Measurements from ENCODE around the gene LKAAEAR1.

LKAAEAR1 gene

DNA sequence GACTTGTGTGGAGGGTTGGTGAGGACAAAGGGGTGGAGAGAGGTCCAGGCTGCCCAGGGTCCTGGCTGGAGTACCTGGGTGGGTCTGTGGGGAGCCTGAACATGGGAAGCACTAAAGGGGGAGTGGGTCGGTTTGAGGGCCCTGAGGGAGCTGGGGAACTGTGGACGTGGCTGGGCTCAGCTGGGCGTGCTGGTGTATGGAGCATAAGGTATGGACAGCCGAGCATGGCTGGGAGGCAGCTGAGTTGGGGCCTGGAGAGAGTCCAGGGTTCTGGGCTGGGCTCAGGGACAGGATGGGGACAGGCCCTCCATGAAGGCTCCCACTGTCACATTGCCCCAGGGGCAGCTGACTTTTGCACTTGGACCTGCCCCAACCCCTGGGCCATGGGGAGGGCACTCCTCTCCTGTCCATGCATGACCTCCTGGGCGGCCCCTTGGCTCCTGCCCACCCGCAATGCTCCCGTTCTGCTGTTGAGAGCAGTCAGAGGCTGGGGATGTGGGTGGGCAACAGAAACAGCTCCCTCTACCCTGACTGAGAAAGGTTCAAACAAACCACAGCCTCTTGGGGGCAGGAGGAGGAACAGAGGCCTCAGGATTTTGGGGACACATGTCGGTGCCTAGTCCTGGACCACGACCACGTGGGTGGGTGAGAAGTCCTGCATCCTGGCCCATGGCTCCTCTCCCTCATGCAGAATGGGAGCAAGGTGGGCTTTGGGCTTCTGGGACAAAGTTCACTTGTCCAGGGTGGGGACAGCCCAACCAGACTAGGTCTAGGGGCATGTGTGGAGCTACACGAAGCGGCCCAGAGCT lies 43.8 kb downstream of the LKAAEAR1 start:
- no peak for DNase-seq (ENCODE audit: extremely low read depth in 1 of 2, low read depth in 1 of 2)

DNA sequence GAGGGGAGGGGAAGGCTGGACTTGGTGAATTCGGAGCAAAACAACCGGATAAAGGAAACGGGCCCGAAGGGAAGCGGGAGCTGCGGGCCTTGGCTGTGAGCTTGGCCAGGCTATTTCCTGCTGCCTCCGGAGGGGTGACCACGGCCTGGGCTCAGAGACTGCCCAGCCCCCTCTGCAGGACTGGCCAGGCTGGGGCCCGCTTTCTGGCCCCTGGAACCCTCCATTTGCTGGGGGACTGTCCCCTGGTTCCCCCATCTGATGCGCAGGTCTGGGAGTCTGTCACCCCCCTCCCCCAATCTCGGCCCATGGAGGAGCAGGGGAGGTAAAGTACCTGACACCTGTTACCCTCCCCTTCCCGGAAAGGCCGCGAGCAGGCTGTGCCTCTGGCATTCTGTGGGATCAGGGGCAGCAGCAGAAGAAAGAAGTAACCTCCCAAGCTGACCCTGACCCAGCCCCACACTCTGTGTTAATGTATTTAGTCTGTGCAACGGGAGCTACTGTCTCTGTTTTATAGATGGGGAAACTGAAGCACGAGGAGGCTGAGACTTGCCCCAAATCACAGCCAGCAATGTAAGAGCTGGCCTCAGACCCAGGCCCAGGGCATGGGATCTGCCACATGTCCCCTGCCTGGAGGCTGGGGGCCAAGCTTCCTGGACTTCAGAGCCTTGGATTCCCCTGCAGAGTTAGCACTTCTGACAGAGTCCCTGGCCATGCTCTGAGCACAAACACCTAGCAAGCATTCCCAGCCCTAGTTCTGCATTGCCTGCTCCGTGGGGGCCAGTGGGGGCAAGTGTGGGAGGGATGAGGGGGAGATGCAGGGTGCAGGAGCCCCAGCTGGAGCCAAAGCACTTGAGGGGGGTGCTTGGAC lies 44.7 kb downstream of the LKAAEAR1 start:
- DNase-seq (ENCODE audit: extremely low read depth in 1 of 2, low read depth in 1 of 2): no peak

DNA sequence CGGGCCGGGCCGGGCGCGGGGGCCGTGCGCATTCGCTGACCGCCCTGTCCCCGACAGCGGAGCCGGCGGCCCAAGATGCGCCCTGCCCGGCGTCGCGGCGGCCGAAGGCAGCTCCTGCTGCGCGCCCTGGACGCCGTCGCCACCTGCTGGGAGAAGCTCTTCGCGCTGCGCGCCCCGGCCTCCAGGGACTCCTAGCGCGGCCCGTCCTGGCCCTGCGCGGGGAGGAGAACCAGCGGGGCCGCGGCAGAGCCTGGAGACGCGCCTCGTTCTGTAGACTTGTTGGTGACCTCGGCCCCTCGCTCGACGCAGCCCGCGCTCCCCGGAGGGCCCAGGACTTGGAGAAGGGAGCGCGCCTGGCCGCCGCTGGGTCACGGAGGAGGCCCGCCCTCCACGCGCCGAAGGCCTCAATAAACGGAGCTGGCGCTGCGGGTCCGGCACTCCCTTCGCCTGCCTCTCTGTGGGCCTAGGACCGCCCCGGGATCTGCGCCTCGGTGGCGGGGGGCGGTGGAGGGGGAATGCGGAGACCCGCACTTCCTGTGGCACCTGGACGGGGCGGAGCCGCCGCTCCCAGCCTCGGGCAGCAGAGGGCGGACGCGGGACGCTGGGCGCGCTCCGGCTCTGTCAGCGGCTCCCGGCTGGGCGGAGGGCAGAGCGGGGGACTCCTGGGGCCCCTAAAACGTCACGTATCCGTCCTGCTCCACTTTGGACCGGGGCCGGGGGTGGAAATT lies 45.5 kb downstream of the LKAAEAR1 start:
- DNase-seq (ENCODE audit: extremely low read depth in 1 of 2, low read depth in 1 of 2): peak; percentile 24 to 61

DNA sequence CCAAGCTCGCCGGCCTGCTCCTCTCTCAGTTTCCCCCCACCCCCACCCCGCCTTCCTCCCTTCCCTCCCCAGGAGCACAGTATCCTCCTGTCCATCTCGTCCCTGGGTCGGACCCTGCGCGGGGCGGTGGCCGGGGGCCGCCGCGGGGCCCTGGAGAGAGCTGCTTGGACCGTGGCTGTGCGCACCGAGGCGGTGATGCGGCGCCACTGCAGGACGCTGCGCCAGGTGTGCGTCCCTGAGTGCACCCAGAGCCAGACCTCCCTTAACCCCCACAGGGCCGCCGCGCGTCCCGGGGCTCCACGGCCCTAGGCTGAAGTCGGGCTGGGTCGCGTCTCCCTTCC lies 46.0 kb downstream of the LKAAEAR1 start:
- no peak for DNase-seq (ENCODE audit: extremely low read depth in 1 of 2, low read depth in 1 of 2)

DNA sequence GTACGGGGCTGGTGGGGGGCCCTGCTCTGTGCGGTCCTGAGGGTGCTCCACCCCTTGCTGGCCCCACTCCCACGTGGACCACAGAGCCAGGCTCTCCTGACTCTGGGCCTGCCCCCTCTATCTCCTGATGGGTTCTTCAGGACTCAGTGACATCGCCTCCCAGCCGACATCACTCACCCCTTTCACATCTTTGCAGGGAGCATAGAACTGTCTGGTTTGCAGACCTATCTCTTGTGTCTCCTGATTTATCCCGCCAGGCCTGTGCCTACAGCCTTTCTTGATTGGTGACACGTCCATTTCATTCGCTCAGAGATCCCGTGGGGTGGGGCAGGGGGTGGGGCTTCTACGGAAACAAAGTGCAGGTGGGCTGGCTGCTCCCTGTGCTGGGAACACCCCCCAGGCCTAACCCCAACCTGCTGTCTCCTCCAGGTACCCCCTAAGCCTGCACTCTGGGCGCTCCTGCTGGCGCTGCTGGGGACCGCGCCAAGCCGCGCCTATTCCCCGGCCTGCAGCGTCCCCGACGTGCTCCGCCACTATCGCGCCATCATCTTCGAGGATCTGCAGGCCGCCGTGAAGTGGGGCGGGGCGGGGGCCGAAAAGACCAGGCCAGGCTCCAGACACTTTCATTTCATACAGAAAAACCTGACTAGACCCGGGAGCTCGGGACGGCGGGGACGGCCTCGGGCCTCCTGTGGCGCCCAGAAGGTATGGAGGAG lies 46.5 kb downstream of the LKAAEAR1 start:
- no peak for DNase-seq (ENCODE audit: extremely low read depth in 1 of 2, low read depth in 1 of 2)

DNA sequence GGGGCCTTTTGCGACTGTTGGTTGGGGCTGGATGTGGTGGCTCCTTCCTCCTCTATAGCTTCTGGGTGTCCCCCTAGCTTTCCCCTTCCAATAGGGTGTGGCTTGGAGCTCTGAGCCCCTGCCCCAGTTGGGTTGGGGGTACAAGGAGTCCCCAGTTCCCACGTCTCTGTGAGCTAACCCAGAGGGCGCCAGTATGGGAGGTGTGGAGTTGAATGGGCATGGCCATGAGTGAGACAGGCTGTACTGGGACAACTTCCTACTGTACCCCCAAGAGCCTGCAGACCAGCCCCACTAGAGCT lies 47.0 kb downstream of the LKAAEAR1 start:
- DNase-seq (ENCODE audit: extremely low read depth in 1 of 2, low read depth in 1 of 2): no peak

DNA sequence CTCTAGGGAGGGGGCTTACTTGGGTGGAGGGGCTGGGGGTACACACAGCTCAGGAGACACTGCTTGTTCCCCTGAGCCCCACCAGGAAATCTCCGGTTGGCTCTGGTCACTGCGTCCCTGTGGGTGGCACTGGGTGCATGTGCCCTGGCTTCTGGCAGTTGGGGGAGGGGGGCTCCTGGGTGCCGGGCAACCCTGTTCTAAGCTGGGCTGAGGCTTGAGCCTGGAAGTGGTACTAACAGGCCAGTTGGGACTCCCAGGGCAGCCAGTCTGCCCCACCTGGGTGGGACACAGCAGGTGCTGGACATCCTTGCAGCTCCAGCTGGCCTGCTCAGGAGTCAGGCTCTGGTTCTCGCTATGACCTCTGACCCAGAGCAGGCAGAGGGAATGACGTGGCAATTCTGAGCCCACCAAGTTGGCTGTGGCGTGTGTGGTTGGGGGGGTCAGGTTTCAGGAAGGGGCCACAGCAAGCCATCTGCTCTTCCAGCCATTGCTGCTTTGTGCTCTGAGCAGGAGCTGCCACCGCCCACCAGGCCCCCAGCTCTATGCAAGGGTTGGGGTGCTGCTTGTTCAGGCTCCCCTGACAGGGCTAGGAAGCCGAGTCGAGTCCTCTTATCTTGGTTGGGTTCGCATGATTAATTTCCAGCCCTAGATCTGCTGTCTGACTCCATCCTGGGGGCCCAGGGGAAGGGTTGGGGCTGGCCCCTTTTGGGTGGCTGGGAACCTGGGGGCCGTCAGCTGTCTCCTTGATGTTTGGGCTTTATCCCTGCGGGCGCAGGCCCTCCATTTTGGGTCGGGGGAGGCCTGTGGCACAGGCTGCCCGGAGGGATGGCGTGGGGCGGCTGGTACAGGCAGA lies 47.6 kb downstream of the LKAAEAR1 start:
- DNase-seq (ENCODE audit: extremely low read depth in 1 of 2, low read depth in 1 of 2): no peak

DNA sequence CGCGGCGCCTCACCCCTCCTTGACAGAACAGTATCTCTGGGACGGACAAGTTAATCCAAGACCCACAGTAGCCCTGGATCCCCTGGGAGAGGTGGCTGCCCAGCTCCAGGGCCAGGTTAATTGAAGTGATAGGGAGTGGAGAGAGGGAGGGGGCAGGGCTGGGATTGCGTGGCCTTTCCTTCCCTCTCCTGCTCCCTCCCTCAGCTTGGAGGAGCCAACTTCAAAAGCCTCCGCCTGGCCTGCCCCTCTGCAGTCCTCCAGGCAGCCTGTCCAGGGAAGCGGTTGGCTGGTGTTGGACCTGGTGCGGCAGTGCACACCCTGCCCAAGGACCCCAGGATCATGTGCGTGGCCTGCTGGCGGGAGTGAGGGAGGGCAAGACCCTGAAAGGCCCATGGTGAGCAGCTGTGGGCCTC lies 48.3 kb downstream of the LKAAEAR1 start, which contains the start of gene C20orf204:
C20orf204 (plus strand) TSS at position 250 of the 413 bp plus-strand sequence; CDS start at position 392, 142 bp downstream.
- no peak for DNase-seq (ENCODE audit: extremely low read depth in 1 of 2, low read depth in 1 of 2)

DNA sequence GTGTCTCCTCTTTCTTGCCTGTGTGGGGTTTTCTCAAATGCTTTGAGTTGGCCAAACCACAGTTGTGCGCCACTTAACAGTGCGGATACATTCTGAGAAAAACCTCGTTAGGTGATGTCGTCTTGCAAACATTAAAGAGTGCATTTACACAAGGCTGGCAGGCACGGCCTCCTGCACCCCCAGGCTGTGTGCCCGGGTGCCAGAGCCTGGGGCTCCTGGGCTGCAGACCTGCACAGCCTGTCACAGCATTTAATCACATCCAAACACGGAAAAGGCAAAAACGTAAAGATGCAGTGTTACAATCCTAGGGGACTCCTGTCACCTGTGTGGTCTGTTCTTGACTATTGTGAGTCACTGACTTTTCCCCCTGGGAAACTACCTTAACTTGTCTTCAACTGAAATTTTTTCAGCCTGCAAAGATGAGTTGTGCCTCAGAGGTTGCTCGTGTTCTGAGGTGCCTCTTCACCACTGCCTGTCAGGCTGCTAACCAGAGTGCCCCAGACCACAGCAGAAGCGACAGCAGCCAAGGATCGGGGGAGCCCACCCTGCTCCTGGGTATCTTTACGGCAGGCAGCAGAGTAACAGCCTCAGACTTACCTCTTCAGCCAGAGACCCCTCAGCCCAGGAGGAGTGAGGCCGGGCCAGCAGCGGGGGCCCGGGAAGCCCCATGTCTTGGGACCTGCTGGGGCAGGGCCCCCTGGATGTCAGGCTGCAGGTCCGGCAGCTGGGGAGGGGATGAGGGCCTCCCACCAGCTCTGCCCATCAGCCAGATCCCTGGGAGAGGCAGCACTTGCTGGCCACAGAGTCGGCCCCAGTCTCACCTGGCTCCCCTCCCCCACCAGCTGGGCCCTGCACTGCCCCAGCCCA lies 48.9 kb downstream of the LKAAEAR1 start:
- DNase-seq (ENCODE audit: extremely low read depth in 1 of 2, low read depth in 1 of 2): no peak

DNA sequence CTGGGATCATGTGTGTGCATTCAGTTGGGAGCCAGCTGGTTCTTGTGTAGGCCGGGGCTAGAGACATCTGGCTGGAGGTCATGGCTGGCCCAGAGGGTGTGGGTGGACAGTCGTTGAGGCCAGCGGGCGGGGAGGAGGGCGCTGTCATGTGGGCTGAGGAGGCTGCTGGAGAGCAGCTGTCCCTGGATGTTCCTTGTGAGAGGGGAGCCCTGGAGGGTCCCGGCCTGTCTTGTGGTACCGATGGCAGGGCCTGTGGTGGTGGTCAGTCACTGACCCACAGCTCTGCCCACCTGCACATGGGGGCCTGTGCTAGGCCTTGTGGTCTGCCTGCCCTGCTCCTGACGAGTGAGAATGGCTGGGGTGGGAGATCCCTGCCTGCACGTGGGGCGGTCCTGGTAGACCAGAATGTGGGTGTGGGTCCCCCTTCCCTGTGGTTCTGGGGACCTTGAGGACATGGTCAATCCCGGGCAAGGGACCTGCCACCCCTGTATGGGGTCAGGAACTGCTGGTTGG lies 50.2 kb downstream of the LKAAEAR1 start:
- no peak for DNase-seq (ENCODE audit: extremely low read depth in 1 of 2, low read depth in 1 of 2)

Data from activated CD8-positive, alpha-beta memory T cell treated with anti-CD3 and anti-CD28 coated beads for 1 hour (primary cell).